ENCODE data around the gene NUAK1. TPM values are rescaled to one million over a fixed set of nuclear protein-coding genes. Genes with fewer than 3 reads are reported as not detected.

NUAK1 gene
- total RNA-seq, 1 experiment from 2014 or later = 10.1 TPM

DNA sequence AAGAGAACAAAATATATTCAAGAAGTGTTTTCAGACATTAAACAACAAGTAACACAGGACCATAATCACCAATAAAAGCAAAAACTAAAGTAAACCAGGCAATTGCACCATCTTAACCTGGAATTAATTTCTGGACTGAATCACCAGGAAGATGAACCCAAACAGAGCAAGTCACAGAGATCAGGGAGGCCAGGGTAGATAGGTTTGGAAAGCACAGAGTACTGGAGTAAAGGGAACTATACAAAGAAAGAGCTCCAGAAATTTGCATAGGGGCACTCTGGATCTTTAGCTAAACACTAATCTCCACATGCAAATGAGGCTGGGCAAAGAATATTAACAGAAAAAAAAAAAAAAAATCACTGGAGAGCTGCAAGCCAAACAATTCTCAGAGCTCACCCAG is 84.7 kb downstream of the NUAK1 start:
- H3K79me1 ChIP-seq (ENCODE audit: insufficient read depth, low read depth, low read length, poor library complexity, severe bottlenecking) = no peaks in the 10 kb centered on the region
- no peak overlapping the region for H4K8ac ChIP-seq (replicated peaks; ENCODE audit: insufficient read length, low read depth, low read length)
- no peak overlapping the region for H3K14ac ChIP-seq (ENCODE audit: insufficient read depth, low read length)
- Mint-ChIP-seq H3K36me3 (ENCODE audit: insufficient read depth in 1 of 3, low read depth in 3 of 3) (peaks cover 0 to 13% (median 0%) of the 10 kb centered on the region in 3 experiments; a peak in 2 of 7 replicates), H3K27me3 (ENCODE audit: low read depth) (no peaks in the 10 kb centered on the region; the same call in 1 of the 2 replicates), H3K9me3 (peaks cover 3 to 7% of the 10 kb centered on the region in 2 experiments; a peak in 3 of 5 replicates), H3K4me3 (no peak overlapping the region; a peak in 1 of 5 replicates), H3K4me1 (peaks cover 8 to 9% of the 10 kb centered on the region in 2 experiments), H3K27ac (no peak overlapping the region)
- DNase-seq = no peak
- H3K79me2 ChIP-seq (ENCODE audit: insufficient read depth, low read length) = no peaks in the 10 kb centered on the region
- H2BK12ac ChIP-seq (ENCODE audit: insufficient read length, low read depth, low read length) = no peak overlapping the region
- H3K4me1 ChIP-seq (ENCODE audit: insufficient read depth, low read length) = no peaks in the 10 kb centered on the region
- H2AK5ac ChIP-seq (ENCODE audit: insufficient read length, low read length) = no peak overlapping the region
- no peaks in the 10 kb centered on the region for H4K20me1 ChIP-seq (ENCODE audit: control insufficient read depth, insufficient read depth, insufficient read length)
- H3K9me3 ChIP-seq (ENCODE audit: control insufficient read depth, low read depth, low read length) = no peaks in the 10 kb centered on the region
- no peak overlapping the region for H2BK120ac ChIP-seq (ENCODE audit: low read depth, low read length, poor library complexity, severe bottlenecking)
- H3K56ac ChIP-seq (ENCODE audit: insufficient read length, low read depth, low read length) = no peak overlapping the region
- H3K4ac ChIP-seq (ENCODE audit: low read depth, low read length) = no peak overlapping the region
- no peak overlapping the region for H3K18ac ChIP-seq (ENCODE audit: insufficient read length, low read depth, low read length)
- no peaks in the 10 kb centered on the region for H3K27me3 ChIP-seq (ENCODE audit: insufficient read depth, low read length)
- H3K9ac ChIP-seq (ENCODE audit: extremely low read depth, insufficient read length, low read length) = no peak overlapping the region
- no peak overlapping the region for H3K27ac ChIP-seq (ENCODE audit: insufficient read length, low read depth, low read length)
- no peak overlapping the region for H2BK20ac ChIP-seq (ENCODE audit: low read depth, low read length, poor library complexity, severe bottlenecking)
- no peak overlapping the region for H3T11ph ChIP-seq (ENCODE audit: low read length)
- H4K91ac ChIP-seq (ENCODE audit: insufficient read length, low read depth, low read length) = no peak overlapping the region
- H3K23ac ChIP-seq (ENCODE audit: insufficient read length, low read depth, low read length) = no peak overlapping the region
- H4K5ac ChIP-seq (ENCODE audit: insufficient read length, low read depth, low read length) = no peak overlapping the region
- no peak overlapping the region for H2AFZ ChIP-seq (ENCODE audit: low read length)
- no peaks in the 10 kb centered on the region for H3K23me2 ChIP-seq (ENCODE audit: insufficient read length, low read depth, low read length, poor library complexity, severe bottlenecking)
- no peak overlapping the region for H3K4me2 ChIP-seq (ENCODE audit: insufficient read depth, insufficient read length, low read length)
- no peak overlapping the region for H2BK5ac ChIP-seq (ENCODE audit: insufficient read length, low read length)
- H2BK15ac ChIP-seq (ENCODE audit: low read depth, low read length) = no peak overlapping the region
- TF ChIP-seq, protein P1, sequence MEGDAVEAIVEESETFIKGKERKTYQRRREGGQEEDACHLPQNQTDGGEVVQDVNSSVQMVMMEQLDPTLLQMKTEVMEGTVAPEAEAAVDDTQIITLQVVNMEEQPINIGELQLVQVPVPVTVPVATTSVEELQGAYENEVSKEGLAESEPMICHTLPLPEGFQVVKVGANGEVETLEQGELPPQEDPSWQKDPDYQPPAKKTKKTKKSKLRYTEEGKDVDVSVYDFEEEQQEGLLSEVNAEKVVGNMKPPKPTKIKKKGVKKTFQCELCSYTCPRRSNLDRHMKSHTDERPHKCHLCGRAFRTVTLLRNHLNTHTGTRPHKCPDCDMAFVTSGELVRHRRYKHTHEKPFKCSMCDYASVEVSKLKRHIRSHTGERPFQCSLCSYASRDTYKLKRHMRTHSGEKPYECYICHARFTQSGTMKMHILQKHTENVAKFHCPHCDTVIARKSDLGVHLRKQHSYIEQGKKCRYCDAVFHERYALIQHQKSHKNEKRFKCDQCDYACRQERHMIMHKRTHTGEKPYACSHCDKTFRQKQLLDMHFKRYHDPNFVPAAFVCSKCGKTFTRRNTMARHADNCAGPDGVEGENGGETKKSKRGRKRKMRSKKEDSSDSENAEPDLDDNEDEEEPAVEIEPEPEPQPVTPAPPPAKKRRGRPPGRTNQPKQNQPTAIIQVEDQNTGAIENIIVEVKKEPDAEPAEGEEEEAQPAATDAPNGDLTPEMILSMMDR (conservative IDR thresholded peaks at IDR 0.05) = no peak

All from H9 (cell line).